CD4-positive, alpha-beta T cell (primary cell): ENCODE measurements around the gene CC2D1B. TPM values are rescaled to one million over a fixed set of nuclear protein-coding genes. Genes with fewer than 3 reads are reported as not detected.

Experiments
- ATAC-seq: fragments of 200-7000 bp; cut with Tn5 transposase; one replicate; pipeline ENCODE4 v1.10.0; 2022; ENCODE audit warnings: mild to moderate bottlenecking; ENCODE audit not compliant: poor library complexity
- CTCF ChIA-PET: fragments of 350-600 bp; sonication (Branson Sonifier 250); formaldehyde crosslinking; loops from one replicate; lab custom pipeline; 2021; ENCODE audit warnings: antibody characterized with exemption, inconsistent platforms; lab: Charles Lee
- POLR2A ChIA-PET: fragments of 350-600 bp; sonication (Branson Sonifier 250); formaldehyde crosslinking; loops from one replicate; lab custom pipeline; 2021; ENCODE audit warnings: antibody characterized with exemption, inconsistent platforms; lab: Charles Lee
- DNase-seq, 14 experiments: peaks; one replicate each; pipeline ENCODE4 v3.0.0-alpha.2; 2013 to 2020; ENCODE audit warnings: mixed read lengths in 2 of 14
- H3K27ac ChIP-seq, 2 donors: one replicate each; pipeline versions ENCODE4 v1.5.1 to v1.7.0; 2013; ENCODE audit warnings: low read length in 2 of 2, low read depth in 1 of 2, mild to moderate bottlenecking in 1 of 2
- H3K27me3 ChIP-seq, 2 experiments: 1 replicate in 1 of 2; 2 replicates in 1 of 2; pipeline versions ENCODE4 v1.6.1 to v1.7.0; 2013; ENCODE audit warnings: low read length in 2 of 2, control low read depth in 1 of 2, mild to moderate bottlenecking in 1 of 2, moderate library complexity in 1 of 2; ENCODE audit not compliant: insufficient read depth in 2 of 2, control insufficient read depth in 1 of 2
- H3K36me3 ChIP-seq: one replicate; pipeline ENCODE4 v1.6.1; 2013; ENCODE audit warnings: low read length, control low read depth; ENCODE audit not compliant: insufficient read depth
- H3K4me1 ChIP-seq: one replicate; pipeline ENCODE4 v1.6.1; 2013; ENCODE audit warnings: low read length, control low read depth; ENCODE audit not compliant: insufficient read depth
- H3K4me3 ChIP-seq: one replicate; pipeline ENCODE4 v1.5.1; 2013; ENCODE audit warnings: mild to moderate bottlenecking, low read length, moderate library complexity
- H3K9me3 ChIP-seq, 2 experiments: 1 replicate in 1 of 2; 2 replicates in 1 of 2; pipeline versions ENCODE4 v1.6.1 to v1.7.0; 2013; ENCODE audit warnings: low read length in 2 of 2, mild to moderate bottlenecking in 2 of 2, control low read depth in 1 of 2, moderate library complexity in 1 of 2; ENCODE audit not compliant: control insufficient read depth in 1 of 2, insufficient read depth in 1 of 2
- H3K27ac Mint-ChIP-seq: one replicate; pipeline ENCODE4 v1.8.0; 2020; ENCODE audit warnings: mixed read lengths
- H3K27me3 Mint-ChIP-seq: one replicate; pipeline ENCODE4 v1.8.0; 2021; ENCODE audit warnings: mixed read lengths
- H3K36me3 Mint-ChIP-seq: one replicate; pipeline ENCODE4 v1.8.0; 2021; ENCODE audit warnings: low read depth, mixed read lengths
- H3K4me1 Mint-ChIP-seq: one replicate; pipeline ENCODE4 v1.8.0; 2021; ENCODE audit warnings: low read depth, mixed read lengths
- H3K4me3 Mint-ChIP-seq: one replicate; pipeline ENCODE4 v1.8.0; 2020; ENCODE audit warnings: mild to moderate bottlenecking, mixed read lengths
- H3K9me3 Mint-ChIP-seq: one replicate; pipeline ENCODE4 v1.8.0; 2020; ENCODE audit warnings: mixed read lengths
- CTCF ChIP-seq: fragments of 200-600 bp; IDR thresholded peaks from one replicate; pipeline ENCODE4 v1.8.0; 2022; ENCODE audit warnings: antibody characterized with exemption, mild to moderate bottlenecking
- intact Hi-C, 2 experiments: fragments of 100-400 bp; cut with DNase I in 1 of 2; cut with micrococcal nuclease in 1 of 2; formaldehyde crosslinking; loops; one replicate each; pipeline versions ENCODE4 v1.15.1 to v1.9.0; 2023 to 2025; cut with DNase I, micrococcal nuclease
- total RNA-seq, 174 experiments: library from RNA in 2 of 174; stranded (reverse) in 2 of 174; gene quantifications; one replicate each; pipeline ENCODE4 v1.2.3 and lab custom pipeline; 2021 to 2026

The CC2D1B gene
- total RNA-seq, 2 experiments from 2014 or later: 46.5 to 47.5 TPM

- intact Hi-C loops: no loop called here
- Histone ChIP-seq H3K36me3 (no peaks in the 10 kb centered on the region), H3K27ac (no peak overlapping the region), H3K4me1 (no peaks in the 10 kb centered on the region), H3K4me3 (no peak overlapping the region), H3K27me3 (no peaks in the 10 kb centered on the region), H3K9me3 (no peaks in the 10 kb centered on the region)
- ChIA-PET POLR2A (no interaction called here), CTCF (interaction anchor here (1.1 kb wide), 1 partner anchor 41 kb away, joined by 3 read pairs; no protein-coding TSS in a partner anchor)
- Mint-ChIP-seq H3K27me3 (no peaks in the 10 kb centered on the region), H3K4me1 (no peaks in the 10 kb centered on the region), H3K27ac (no peak overlapping the region), H3K4me3 (no peak overlapping the region), H3K9me3 (no peaks in the 10 kb centered on the region), H3K36me3 (peaks cover 30% of the 10 kb centered on the region)
- no peak for ATAC-seq
- no peak for DNase-seq
- no peak for TF ChIP-seq CTCF
These were observed 31.0 kb downstream of the CC2D1B start for GRCh38 chr1:52334906-52335528.

DNA sequence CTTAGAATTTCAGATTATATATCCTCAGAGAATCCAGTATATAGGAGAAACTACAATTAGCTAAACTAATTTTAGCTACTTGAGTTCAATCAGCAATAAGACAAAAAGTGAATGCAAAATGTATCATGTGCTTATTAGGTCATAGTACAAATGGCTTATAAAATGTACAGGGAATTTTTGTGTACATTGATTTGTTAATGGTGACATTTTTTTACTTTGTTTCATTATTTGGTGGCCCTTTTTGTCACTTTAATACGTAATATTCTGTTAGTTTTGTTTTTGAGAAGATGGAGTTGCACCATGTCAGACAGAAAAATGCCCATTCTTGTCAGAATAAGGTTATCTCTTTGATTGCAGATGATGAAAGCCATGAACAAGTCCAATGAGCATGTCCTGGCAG, 33.6 kb downstream of the CC2D1B start:
- no peaks in the 10 kb centered on the region for H3K9me3 Mint-ChIP-seq
- no peaks in the 10 kb centered on the region for H3K27me3 Mint-ChIP-seq
- ChIA-PET POLR2A (no interaction called here), CTCF (no interaction called here)
- no peaks in the 10 kb centered on the region for H3K4me1 Mint-ChIP-seq
- Histone ChIP-seq H3K36me3 (no peaks in the 10 kb centered on the region), H3K27me3 (no peaks in the 10 kb centered on the region), H3K9me3 (no peaks in the 10 kb centered on the region), H3K4me3 (no peak overlapping the region), H3K27ac (no peak overlapping the region), H3K4me1 (no peaks in the 10 kb centered on the region)
- DNase-seq: no peak
- no peak for TF ChIP-seq CTCF
- no peak overlapping the region for H3K4me3 Mint-ChIP-seq
- peaks cover 18% of the 10 kb centered on the region for H3K36me3 Mint-ChIP-seq
- H3K27ac Mint-ChIP-seq: no peak overlapping the region
- intact Hi-C loops: no loop called here
- no peak for ATAC-seq

DNA sequence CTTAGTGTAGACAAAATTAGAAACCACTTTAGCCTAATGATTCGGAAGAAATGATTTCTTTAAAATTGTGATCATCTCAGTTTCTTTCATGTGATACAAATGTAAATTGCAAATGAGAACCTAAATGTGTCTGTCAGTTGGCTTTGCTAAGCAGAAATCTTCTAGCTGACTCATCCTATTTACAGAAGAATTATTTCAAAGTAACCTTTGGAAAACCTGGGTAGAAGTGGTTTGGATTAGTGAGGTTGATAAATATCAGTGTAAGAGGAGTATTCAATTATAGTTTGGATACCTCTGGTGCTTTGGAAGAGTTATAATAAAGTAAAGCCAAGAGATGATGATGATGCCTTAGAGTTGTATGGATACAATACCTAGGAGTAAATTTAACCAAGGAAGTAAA, 37.4 kb downstream of the CC2D1B start:
- intact Hi-C loops: no loop called here
- no peak for ATAC-seq
- H3K36me3 ChIP-seq: no peaks in the 10 kb centered on the region
- H3K4me3 Mint-ChIP-seq: no peak overlapping the region
- no peak overlapping the region for H3K27ac ChIP-seq
- H3K9me3 Mint-ChIP-seq: no peaks in the 10 kb centered on the region
- CTCF ChIA-PET: no interaction called here
- no peak overlapping the region for H3K27ac Mint-ChIP-seq
- H3K36me3 Mint-ChIP-seq: no peaks in the 10 kb centered on the region
- H3K9me3 ChIP-seq: no peaks in the 10 kb centered on the region
- no peaks in the 10 kb centered on the region for H3K27me3 ChIP-seq
- no peaks in the 10 kb centered on the region for H3K4me1 Mint-ChIP-seq
- H3K27me3 Mint-ChIP-seq: no peaks in the 10 kb centered on the region
- H3K4me3 ChIP-seq: no peak overlapping the region
- POLR2A ChIA-PET: interaction anchor here (0.6 kb wide), 1 partner anchor 65 kb away, joined by 3 read pairs; no protein-coding TSS in a partner anchor
- TF ChIP-seq CTCF: no peak
- no peak for DNase-seq
- H3K4me1 ChIP-seq: no peaks in the 10 kb centered on the region
